SK-N-SH treated with all-trans-retinoic acid at 6 μM for 48 hours (cell line): ENCODE measurements around the gene EEA1.

ENCODE experiments used
- ARNTL ChIP-seq: fragments of 450-650 bp; formaldehyde crosslinking; IDR thresholded peaks from 2 replicates; pipeline ENCODE4 v1.5.0; 2020; ENCODE audit warnings: low read depth, mild to moderate bottlenecking, moderate library complexity, borderline replicate concordance
- GLIS3 ChIP-seq: fragments of 250-450 bp; sonication (Bioruptor Pico); IDR thresholded peaks from 2 replicates; pipeline ENCODE4 v1.5.0; 2020; ENCODE audit warnings: mild to moderate bottlenecking, moderate library complexity
- RARB ChIP-seq: fragments of 250-450 bp; sonication (Bioruptor Pico); IDR thresholded peaks from 2 replicates; pipeline ENCODE4 v1.8.0; 2021; ENCODE audit warnings: mild to moderate bottlenecking, moderate library complexity
- TOX ChIP-seq: fragments of 250-450 bp; sonication (Bioruptor Pico); IDR thresholded peaks from 2 replicates; pipeline ENCODE4 v1.8.0; 2021; ENCODE audit warnings: mild to moderate bottlenecking, moderate library complexity, borderline replicate concordance
- ZC3H10 ChIP-seq: fragments of 250-450 bp; sonication (Bioruptor Pico); IDR thresholded peaks from 2 replicates; pipeline ENCODE4 v1.5.1; 2021; ENCODE audit warnings: mild to moderate bottlenecking, moderate library complexity
- ZFP3 ChIP-seq: fragments of 250-450 bp; sonication (Bioruptor Pico); IDR thresholded peaks from 2 replicates; pipeline ENCODE4 v1.5.0; 2020; ENCODE audit warnings: mild to moderate bottlenecking, moderate library complexity
- ZFP30 ChIP-seq: fragments of 450-650 bp; formaldehyde crosslinking; IDR thresholded peaks from 2 replicates; pipeline ENCODE4 v1.5.0; 2022; ENCODE audit warnings: mild to moderate bottlenecking, moderate library complexity
- ZNF565 ChIP-seq: fragments of 450-650 bp; formaldehyde crosslinking; conservative IDR thresholded peaks from 2 replicates; pipeline ENCODE4 v1.5.0; 2020; ENCODE audit warnings: low read depth, mild to moderate bottlenecking, moderate library complexity
- ZNF8 ChIP-seq: fragments of 450-650 bp; formaldehyde crosslinking; IDR thresholded peaks from 2 replicates; pipeline ENCODE4 v1.5.0; 2020; ENCODE audit warnings: mild to moderate bottlenecking, moderate library complexity
- TF ChIP-seq, protein P1 (sequence below): fragments of 250-450 bp; sonication (Bioruptor Pico); IDR thresholded peaks from 2 replicates; pipeline ENCODE4 v1.8.0; 2020; ENCODE audit warnings: mild to moderate bottlenecking, moderate library complexity, borderline replicate concordance
- TF ChIP-seq, protein P2 (sequence below): fragments of 250-450 bp; sonication (Bioruptor Pico); IDR thresholded peaks from 2 replicates; pipeline ENCODE4 v1.5.1; 2020; ENCODE audit warnings: low read depth, mild to moderate bottlenecking, moderate library complexity

DNA sequence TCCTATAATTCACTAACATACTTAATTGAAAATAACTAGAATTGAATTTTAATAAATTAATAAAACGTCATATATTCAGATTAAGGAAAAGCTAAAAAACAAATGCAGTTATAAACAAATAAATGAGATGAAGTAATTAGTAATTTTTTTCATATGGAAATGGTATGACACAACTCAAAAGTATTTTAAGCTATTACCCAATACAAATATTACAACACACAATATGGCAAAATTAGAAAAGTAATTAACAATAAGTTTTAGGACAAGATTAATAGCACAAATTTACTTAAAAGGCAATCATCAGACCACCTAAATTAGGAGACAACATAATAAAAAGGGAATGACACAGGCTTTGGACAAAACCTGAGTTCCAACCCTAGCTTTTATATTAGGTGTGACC is 81.7 kb downstream of the EEA1 start:
- TF ChIP-seq, protein P1, sequence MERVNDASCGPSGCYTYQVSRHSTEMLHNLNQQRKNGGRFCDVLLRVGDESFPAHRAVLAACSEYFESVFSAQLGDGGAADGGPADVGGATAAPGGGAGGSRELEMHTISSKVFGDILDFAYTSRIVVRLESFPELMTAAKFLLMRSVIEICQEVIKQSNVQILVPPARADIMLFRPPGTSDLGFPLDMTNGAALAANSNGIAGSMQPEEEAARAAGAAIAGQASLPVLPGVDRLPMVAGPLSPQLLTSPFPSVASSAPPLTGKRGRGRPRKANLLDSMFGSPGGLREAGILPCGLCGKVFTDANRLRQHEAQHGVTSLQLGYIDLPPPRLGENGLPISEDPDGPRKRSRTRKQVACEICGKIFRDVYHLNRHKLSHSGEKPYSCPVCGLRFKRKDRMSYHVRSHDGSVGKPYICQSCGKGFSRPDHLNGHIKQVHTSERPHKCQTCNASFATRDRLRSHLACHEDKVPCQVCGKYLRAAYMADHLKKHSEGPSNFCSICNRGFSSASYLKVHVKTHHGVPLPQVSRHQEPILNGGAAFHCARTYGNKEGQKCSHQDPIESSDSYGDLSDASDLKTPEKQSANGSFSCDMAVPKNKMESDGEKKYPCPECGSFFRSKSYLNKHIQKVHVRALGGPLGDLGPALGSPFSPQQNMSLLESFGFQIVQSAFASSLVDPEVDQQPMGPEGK (CRISPR knock-in tag): no peak
- no peak for TF ChIP-seq ZFP30 (CRISPR knock-in tag)
- no peak for TF ChIP-seq ZNF565 (CRISPR knock-in tag)
- TF ChIP-seq ARNTL (CRISPR knock-in tag): no peak
- TF ChIP-seq ZNF8 (CRISPR knock-in tag): no peak
- TF ChIP-seq GLIS3 (CRISPR knock-in tag): no peak
- TF ChIP-seq ZFP3: no peak
- TF ChIP-seq TOX (CRISPR knock-in tag): no peak
- TF ChIP-seq, protein P2, sequence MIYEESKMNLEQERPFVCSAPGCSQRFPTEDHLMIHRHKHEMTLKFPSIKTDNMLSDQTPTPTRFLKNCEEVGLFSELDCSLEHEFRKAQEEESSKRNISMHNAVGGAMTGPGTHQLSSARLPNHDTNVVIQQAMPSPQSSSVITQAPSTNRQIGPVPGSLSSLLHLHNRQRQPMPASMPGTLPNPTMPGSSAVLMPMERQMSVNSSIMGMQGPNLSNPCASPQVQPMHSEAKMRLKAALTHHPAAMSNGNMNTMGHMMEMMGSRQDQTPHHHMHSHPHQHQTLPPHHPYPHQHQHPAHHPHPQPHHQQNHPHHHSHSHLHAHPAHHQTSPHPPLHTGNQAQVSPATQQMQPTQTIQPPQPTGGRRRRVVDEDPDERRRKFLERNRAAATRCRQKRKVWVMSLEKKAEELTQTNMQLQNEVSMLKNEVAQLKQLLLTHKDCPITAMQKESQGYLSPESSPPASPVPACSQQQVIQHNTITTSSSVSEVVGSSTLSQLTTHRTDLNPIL (CRISPR knock-in tag): no peak
- no peak for TF ChIP-seq ZC3H10
- TF ChIP-seq RARB (CRISPR knock-in tag): no peak
